T-helper 22 cell (primary cell): ENCODE results near the gene CAPN12.
"Not testable (repeated sequence)": the region's sequence is repeated elsewhere in the genome, so short reads cannot be mapped to it uniquely, and the experiment has no call there.

ENCODE experiments used
- DNase-seq: peaks from one replicate; pipeline ENCODE4 v3.0.0-alpha.2; 2020; ENCODE audit warnings: low read depth

CAPN12 gene

GRCh38 chr19:38770949-38771275, 26.6 kb upstream of the CAPN12 start:
- not testable (repeated sequence) for DNase-seq

DNA sequence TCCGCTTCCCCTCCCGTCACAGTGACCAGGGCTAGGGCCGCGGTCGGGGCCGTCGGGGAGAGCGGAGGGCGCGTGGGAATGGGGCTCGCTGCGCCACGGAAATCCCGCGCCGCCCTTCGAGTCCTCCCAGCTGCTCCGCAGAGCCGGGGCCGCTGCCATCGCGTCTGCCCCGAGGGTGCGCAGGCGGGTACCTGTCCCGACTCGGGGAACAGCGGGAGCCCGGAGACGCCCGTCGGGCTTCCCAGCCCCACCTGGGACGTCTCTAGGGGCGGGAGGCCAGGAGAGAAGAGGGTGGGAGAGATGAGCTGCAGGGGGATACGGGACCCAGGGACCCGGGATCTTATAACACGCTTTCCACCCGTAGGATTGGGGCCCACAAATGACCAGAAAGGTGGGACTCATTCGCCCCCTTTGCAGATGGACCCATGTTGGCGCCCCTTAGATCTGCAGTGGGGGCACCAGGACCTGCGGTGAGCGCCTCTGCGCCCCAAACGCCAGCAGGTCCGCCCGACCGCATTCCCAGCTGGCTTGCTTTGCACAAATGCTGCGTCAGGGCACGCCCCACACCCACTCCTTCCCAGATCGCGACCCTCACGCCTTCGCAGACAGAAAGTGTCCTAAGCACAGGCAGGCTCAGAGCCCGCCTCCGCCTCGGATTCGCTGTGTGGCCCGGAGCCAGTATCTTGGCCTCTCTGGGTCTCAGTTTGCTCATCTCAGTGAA, 26.1 kb upstream of the CAPN12 start:
- not testable (repeated sequence) for DNase-seq

GRCh38 chr19:38769635-38770211, 25.4 kb upstream of the CAPN12 start:
- DNase-seq = peak; percentile 74

DNA sequence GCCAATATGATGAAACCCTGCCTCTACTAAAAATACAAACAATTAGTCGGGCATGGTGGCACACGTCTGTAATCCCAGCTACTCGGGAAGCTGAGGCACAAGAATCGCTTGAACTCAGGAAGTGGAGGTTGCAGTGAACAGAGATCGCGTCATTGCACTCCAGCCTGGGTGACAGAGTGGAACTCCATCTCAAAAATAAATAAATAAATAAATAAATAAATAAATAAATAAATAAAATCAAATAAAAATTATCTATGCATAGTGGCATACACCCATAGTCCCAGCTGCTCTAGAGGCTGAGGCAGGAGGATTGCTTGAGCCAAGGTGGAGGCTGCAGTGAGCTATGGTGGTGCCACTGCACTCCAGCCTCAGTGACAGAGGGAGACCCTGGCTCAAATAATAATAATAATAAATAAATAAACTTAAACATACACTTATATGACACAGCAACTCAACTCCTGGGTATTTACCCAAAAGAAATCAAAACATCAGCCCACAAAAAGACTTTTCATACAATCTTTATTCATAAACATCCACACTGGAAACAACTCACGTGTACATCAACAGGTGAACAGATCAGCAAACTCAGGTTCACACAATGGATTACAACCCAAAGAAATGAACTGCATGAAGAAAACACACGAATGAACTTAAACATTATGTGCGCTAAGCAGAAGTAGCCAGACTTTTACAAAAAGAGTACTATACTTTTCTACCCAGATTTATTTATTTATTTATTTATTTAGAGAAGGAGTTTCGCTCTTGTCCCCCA, 22.2 kb upstream of the CAPN12 start:
- DNase-seq = no peak

- DNase-seq = no peak
Observed at GRCh38 chr19:38765214-38765613, 20.9 kb upstream of the CAPN12 start.

GRCh38 chr19:38763795-38764220, 19.5 kb upstream of the CAPN12 start:
- DNase-seq = no peak

DNA sequence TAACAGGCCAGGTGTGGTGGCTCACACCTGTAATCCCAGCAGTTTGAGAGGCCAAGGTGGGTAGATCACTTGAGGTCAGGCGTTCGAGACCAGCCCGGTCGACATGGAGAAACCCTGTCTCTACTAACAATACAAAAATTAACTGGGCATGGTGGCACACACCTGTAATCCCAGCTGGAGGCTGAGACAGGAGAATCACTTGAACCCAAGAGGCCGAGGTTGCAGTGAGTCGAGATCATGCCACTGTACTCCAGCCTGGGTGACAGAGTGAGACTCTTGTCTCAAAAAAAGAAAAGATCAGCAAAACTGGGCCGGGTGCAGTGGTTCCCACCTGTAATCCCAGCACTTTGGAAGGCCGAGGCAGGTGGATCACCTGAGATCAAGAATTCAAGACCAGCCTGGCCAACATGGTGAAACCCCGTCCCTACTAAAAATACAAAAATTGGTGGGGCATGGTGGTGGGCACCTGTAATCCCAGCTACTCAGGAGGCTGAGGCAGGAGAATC, 17.7 kb upstream of the CAPN12 start:
- not testable (repeated sequence) for DNase-seq

DNA sequence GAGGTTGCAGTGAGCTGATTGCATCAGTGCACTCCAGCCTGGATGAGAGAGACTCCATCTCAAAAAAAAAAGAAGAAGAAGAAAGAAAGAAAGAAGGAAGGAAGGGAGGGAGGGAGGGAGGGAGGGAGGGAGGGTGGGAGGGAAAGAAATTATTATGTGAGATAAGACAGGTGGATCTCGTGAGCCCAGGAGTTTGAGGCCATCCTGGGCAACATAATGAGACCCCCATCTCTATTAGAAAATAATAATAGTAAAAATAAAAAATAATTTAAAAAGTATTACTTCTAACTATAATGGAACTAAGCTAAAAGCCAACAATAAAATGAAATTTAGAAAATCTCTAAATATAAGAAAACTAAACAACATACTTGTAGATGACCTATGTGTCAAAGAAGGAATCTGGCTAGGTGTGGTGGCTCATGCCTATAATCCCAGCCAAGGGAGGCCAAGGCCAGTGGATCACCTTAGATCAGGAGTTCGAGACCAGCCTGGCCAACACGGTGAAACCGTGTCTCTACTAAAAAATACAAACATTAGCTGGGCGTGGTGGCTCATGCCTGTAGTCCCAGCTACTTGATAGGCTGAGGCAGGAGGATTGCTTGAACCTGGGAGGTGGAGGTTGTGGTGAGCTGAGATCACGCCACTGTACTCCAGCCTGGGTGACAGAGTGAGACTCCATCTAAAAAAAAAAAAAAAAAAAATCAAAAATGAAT, 16.7 kb upstream of the CAPN12 start:
- DNase-seq = not testable (repeated sequence)

- no peak for DNase-seq
Observed at GRCh38 chr19:38759590-38760003, 15.3 kb upstream of the CAPN12 start.

- not testable (repeated sequence) for DNase-seq
Observed at GRCh38 chr19:38754196-38754595, 9.9 kb upstream of the CAPN12 start.

DNA sequence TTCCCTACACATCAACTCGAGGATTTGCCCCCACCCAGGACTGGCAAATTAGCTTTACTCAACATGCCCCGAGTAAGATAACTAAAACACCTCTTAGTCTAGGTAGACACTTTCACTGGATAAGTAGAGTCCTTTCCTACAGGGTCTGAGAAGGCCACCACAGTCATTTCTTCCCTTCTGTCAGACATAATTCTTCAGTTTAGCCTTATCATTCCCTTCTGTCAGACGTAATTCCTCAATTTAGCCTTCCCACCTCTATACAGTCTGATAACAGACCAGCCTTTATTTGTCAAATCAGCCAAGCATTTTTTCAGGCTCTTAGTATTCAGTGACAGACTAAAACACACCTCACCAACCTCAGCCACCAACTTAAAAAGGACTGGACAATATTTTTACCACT, 9.5 kb upstream of the CAPN12 start:
- not testable (repeated sequence) for DNase-seq

- no peak for DNase-seq
Observed at GRCh38 chr19:38745316-38745715, 1.0 kb upstream of the CAPN12 start.

GRCh38 chr19:38744874-38745273, 600 bp upstream of the CAPN12 start:
- no peak for DNase-seq

DNA sequence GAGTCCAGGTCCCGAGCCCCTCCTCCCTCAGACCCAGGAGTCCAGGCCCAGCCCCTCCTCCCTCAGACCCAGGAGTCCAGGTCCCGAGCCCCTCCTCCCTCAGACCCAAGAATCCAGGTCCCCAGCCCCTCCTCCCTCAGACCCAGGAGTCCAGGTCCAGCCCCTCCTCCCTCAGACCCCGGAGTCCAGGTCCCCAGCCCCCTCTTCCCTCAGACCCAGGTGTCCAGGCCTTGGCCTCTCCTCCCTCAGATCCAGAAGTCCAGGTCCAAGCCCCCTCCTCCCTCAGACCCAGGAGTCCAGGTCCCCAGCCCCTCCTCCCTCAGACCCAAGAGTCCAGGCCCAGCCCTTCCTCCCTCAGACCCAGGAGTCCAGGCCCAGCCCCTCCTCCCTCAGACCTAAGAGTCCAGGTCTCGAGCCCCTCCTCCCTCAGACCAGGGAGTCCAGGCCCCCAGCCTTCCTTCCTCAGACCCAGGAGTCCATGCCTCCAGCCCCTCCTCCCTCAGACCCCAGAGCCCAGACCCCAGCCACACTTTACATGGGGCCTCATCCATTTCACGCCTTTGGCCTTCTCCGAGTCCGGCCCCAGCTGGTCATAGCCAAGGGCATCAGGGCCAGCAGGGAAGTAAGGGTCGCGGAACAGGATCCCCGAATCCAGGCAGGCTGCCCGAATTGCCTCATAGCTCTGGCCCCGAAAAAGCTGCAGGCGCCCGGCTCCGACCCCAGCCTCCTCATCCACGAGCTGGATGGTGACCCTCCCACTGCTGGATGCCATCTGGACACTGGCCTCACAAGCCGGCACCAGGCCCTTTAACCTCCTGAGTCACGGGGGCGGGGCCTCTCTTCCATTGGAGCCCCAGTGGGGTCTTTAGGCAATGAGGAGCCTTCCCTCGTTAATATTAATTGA, 628 bp downstream of the CAPN12 start:
- DNase-seq = no peak

GRCh38 chr19:38742906-38743305, 1.4 kb downstream of the CAPN12 start:
- no peak for DNase-seq

GRCh38 chr19:38742296-38742695, 2.0 kb downstream of the CAPN12 start:
- no peak for DNase-seq

DNA sequence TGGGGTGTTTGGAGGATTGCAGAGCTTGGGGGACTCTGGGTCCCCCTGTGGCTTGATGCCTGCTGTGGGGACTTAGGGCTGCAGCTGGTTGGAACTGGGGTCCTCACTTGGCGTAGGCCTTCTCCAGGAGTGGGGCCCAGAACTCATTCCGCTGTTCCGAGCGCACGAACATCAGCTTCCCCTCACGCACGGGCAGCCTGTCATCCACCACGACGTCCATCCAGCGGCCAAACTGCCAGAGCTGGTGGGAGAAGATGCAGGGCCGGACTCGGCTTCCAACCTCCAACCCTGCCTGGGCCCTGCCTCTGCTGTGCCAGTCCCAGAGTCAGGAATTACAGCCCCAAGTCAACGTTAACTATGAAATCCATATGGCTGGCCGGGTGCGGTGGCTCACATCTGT, 2.6 kb downstream of the CAPN12 start:
- DNase-seq = no peak

- DNase-seq = no peak
Observed at GRCh38 chr19:38740932-38741331, 3.3 kb downstream of the CAPN12 start.

DNA sequence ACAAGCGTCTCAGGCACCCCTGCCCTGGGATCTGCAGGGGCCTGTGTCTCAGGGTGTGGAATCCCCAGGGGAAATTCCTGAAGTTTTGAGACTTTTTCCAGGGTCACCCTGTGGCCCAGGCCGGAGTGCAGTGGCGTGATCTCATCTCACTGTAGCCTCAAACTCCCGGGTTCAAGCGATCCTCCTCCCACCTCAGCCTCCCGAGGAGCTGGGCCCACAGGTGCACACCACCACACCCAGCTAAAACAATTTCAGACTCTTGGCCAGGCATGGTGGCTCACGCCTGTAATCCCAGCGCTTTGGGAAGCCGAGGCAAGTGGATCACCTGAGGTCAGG, 4.0 kb downstream of the CAPN12 start:
- no peak for DNase-seq

DNA sequence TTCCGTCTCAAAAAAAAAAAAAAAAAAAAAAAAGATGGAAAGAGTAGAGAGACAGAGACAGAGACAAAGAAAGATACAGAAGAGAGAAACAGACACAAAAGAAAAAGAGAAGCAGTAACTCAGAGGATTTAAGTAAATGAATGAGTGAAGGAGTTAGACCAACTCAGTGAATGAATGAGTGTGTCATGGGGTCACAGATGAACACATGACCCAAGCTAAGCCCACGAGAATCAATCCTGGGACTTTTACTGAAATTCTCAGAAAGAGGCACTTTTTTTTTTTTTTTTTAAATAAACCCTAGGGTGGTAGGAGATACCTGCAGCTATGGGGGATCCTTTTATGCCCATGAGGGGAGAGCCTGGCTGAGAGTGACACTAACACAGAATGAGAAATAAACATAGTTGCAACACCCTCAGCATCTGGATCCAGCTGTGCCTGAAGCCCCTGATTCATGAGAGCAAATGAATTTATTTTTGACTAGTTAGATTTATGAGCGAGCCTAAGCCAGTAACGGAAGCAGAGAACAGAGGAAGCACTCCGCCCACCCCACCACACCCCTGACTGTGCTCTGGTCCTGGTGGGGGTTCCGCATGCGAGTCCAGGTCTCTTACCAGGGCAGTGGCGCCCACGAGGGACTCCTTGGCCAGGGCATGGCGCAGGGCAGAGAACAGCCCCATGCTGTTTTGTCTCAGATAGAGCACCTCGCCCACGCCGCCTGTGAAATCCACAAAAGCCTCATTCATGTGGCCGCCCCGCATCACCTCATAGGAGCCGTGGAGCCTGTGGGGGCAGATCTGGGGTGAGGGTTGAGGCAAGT, 4.6 kb downstream of the CAPN12 start:
- no peak for DNase-seq
